WTC11 (cell line): ENCODE measurements around the gene NCF2. TPM values are rescaled to one million over a fixed set of nuclear protein-coding genes. Genes with fewer than 3 reads are reported as not detected.

ENCODE experiments used
- ATAC-seq: fragments of 200-7000 bp; cut with Tn5 transposase; 2 replicates; pipeline ENCODE4 v1.10.0; 2021; ENCODE audit warnings: mild to moderate bottlenecking, moderate library complexity
- CTCF ChIA-PET: fragments of 300-600 bp; sonication (Branson Sonifier 250); formaldehyde crosslinking; loops from one replicate; lab custom pipeline; 2021; ENCODE audit warnings: antibody characterized with exemption; lab: Charles Lee
- POLR2A ChIA-PET: fragments of 350-600 bp; sonication (Branson Sonifier 250); formaldehyde crosslinking; loops from one replicate; lab custom pipeline; 2021; ENCODE audit warnings: antibody characterized with exemption; lab: Charles Lee
- DNase-seq: peaks from one replicate; pipeline ENCODE4 v3.0.0; 2021; ENCODE audit warnings: low spot score
- H3K27ac Mint-ChIP-seq: 2 replicates; pipeline ENCODE4 v1.8.0; 2021; ENCODE audit warnings: mixed read lengths
- H3K27me3 Mint-ChIP-seq: 2 replicates; pipeline ENCODE4 v1.8.0; 2021; ENCODE audit warnings: low read depth, mild to moderate bottlenecking, moderate library complexity, mixed read lengths
- H3K36me3 Mint-ChIP-seq: 2 replicates; pipeline ENCODE4 v1.8.0; 2021; ENCODE audit warnings: mixed read lengths
- H3K4me1 Mint-ChIP-seq: 2 replicates; pipeline ENCODE4 v1.8.0; 2022; ENCODE audit warnings: mixed read lengths
- H3K4me3 Mint-ChIP-seq: 2 replicates; pipeline ENCODE4 v1.8.0; 2021; ENCODE audit warnings: mild to moderate bottlenecking, moderate library complexity, mixed read lengths
- H3K9me3 Mint-ChIP-seq: 2 replicates; pipeline ENCODE4 v1.8.0; 2021; ENCODE audit warnings: mixed read lengths
- ATF1 ChIP-seq: sonication (generic); formaldehyde crosslinking; IDR thresholded peaks from 2 replicates; pipeline ENCODE4 v1.8.1; 2023; ENCODE audit warnings: mild to moderate bottlenecking, moderate library complexity, missing genetic modification reagents
- E2F1 ChIP-seq: sonication (generic); formaldehyde crosslinking; IDR thresholded peaks from 2 replicates; pipeline ENCODE4 v1.8.0; 2022; ENCODE audit warnings: mild to moderate bottlenecking, missing genetic modification reagents
- ELF4 ChIP-seq: sonication (generic); formaldehyde crosslinking; IDR thresholded peaks from 2 replicates; pipeline ENCODE4 v1.8.1; 2022; ENCODE audit warnings: low read depth, mild to moderate bottlenecking, moderate library complexity, missing genetic modification reagents
- IRF2 ChIP-seq: sonication (generic); formaldehyde crosslinking; IDR thresholded peaks from 2 replicates; pipeline ENCODE4 v1.8.0; 2022; ENCODE audit warnings: low read depth, missing genetic modification reagents, borderline replicate concordance
- JAZF1 ChIP-seq: fragments of 250-450 bp; sonication (Bioruptor Pico); IDR thresholded peaks from 2 replicates; pipeline ENCODE4 v1.9.0; 2021; ENCODE audit warnings: moderate library complexity, mild to moderate bottlenecking, inconsistent platforms
- MYBL2 ChIP-seq: sonication (generic); formaldehyde crosslinking; IDR thresholded peaks from 2 replicates; pipeline ENCODE4 v1.8.1; 2023; ENCODE audit warnings: mild to moderate bottlenecking, moderate library complexity, missing genetic modification reagents
- NFE2L1 ChIP-seq: sonication (generic); formaldehyde crosslinking; IDR thresholded peaks from 2 replicates; pipeline ENCODE4 v1.8.1; 2023; ENCODE audit warnings: missing genetic modification reagents
- NFYB ChIP-seq: sonication (generic); formaldehyde crosslinking; conservative IDR thresholded peaks from 2 replicates; pipeline ENCODE4 v1.8.0; 2022; ENCODE audit warnings: low read depth, missing genetic modification reagents
- PREB ChIP-seq: sonication (generic); formaldehyde crosslinking; IDR thresholded peaks from 2 replicates; pipeline ENCODE4 v1.8.1; 2022; ENCODE audit warnings: mild to moderate bottlenecking, missing genetic modification reagents, moderate library complexity, borderline replicate concordance
- RORB ChIP-seq: fragments of 250-450 bp; sonication (Bioruptor Pico); IDR thresholded peaks from 2 replicates; pipeline ENCODE4 v1.9.0; 2021; ENCODE audit warnings: mild to moderate bottlenecking
- TEAD4 ChIP-seq: sonication (generic); formaldehyde crosslinking; IDR thresholded peaks from 2 replicates; pipeline ENCODE4 v1.8.0; 2022; ENCODE audit warnings: mild to moderate bottlenecking, missing genetic modification reagents
- USF2 ChIP-seq: sonication (generic); formaldehyde crosslinking; IDR thresholded peaks from 2 replicates; pipeline ENCODE4 v1.8.1; 2023; ENCODE audit warnings: mild to moderate bottlenecking, missing genetic modification reagents, moderate library complexity
- ZBTB21 ChIP-seq: sonication (generic); formaldehyde crosslinking; IDR thresholded peaks from 2 replicates; pipeline ENCODE4 v1.8.1; 2023; ENCODE audit warnings: mild to moderate bottlenecking, missing genetic modification reagents, borderline replicate concordance
- ZBTB43 ChIP-seq: sonication (generic); formaldehyde crosslinking; IDR thresholded peaks from 2 replicates; pipeline ENCODE4 v1.8.1; 2023; ENCODE audit warnings: mild to moderate bottlenecking, missing genetic modification reagents
- ZMAT4 ChIP-seq: fragments of 250-450 bp; sonication (Bioruptor Pico); IDR thresholded peaks from 2 replicates; pipeline ENCODE4 v1.9.0; 2021; ENCODE audit warnings: mild to moderate bottlenecking
- ZNF219 ChIP-seq: sonication (generic); formaldehyde crosslinking; IDR thresholded peaks from 2 replicates; pipeline ENCODE4 v1.8.0; 2023; ENCODE audit warnings: missing genetic modification reagents, mild to moderate bottlenecking, borderline replicate concordance
- ZNF317 ChIP-seq: sonication (generic); formaldehyde crosslinking; IDR thresholded peaks from 2 replicates; pipeline ENCODE4 v1.8.1; 2023; ENCODE audit warnings: low read depth, mild to moderate bottlenecking, moderate library complexity, missing genetic modification reagents, borderline replicate concordance
- ZNF396 ChIP-seq: fragments of 250-450 bp; sonication (Bioruptor Pico); IDR thresholded peaks from 2 replicates; pipeline ENCODE4 v1.8.0; 2021; ENCODE audit warnings: mild to moderate bottlenecking, moderate library complexity, borderline replicate concordance
- ZNF416 ChIP-seq: fragments of 250-450 bp; sonication (Bioruptor Pico); IDR thresholded peaks from 2 replicates; pipeline ENCODE4 v1.9.0; 2021; ENCODE audit warnings: mild to moderate bottlenecking, inconsistent platforms
- ZNF423 ChIP-seq: fragments of 250-450 bp; sonication (Bioruptor Pico); IDR thresholded peaks from 2 replicates; pipeline ENCODE4 v2.1.2; 2022; ENCODE audit warnings: mild to moderate bottlenecking, moderate library complexity
- ZNF512 ChIP-seq: sonication (generic); formaldehyde crosslinking; IDR thresholded peaks from 2 replicates; pipeline ENCODE4 v1.8.1; 2022; ENCODE audit warnings: missing genetic modification reagents, borderline replicate concordance
- ZNF671 ChIP-seq: fragments of 250-450 bp; sonication (Bioruptor Pico); IDR thresholded peaks from 2 replicates; pipeline ENCODE4 v1.8.0; 2021; ENCODE audit warnings: mild to moderate bottlenecking
- ZSCAN18 ChIP-seq: fragments of 250-450 bp; sonication (Bioruptor Pico); IDR thresholded peaks from 2 replicates; pipeline ENCODE4 v2.1.2; 2022; ENCODE audit warnings: mild to moderate bottlenecking, moderate library complexity
- total RNA-seq: library from RNA; stranded (reverse); gene quantifications from 3 replicates; pipeline ENCODE4 v1.2.3, GENCODE V29; 2021

The NCF2 gene
- total RNA-seq, 1 experiment from 2014 or later: 0.52 TPM

GRCh38 chr1:183607322-183607980 is 17.2 kb upstream of the NCF2 start:
- Mint-ChIP-seq H3K4me1 (no peaks in the 10 kb centered on the region), H3K9me3 (peaks cover 4% of the 10 kb centered on the region), H3K4me3 (no peak overlapping the region), H3K36me3 (no peaks in the 10 kb centered on the region), H3K27me3 (no peaks in the 10 kb centered on the region; the same call in 1 of the 2 replicates), H3K27ac (no peak overlapping the region)
- ATAC-seq (no peak), DNase-seq (no peak)
- ChIA-PET CTCF (interaction anchor here (0.9 kb wide), 1 partner anchor 373 kb away, joined by 3 read pairs; no protein-coding TSS in a partner anchor), POLR2A (no interaction called here)
- TF ChIP-seq ZBTB43 (CRISPR knock-in tag) (no peak), ZMAT4 (CRISPR knock-in tag) (no peak), ZNF317 (CRISPR knock-in tag) (no peak), JAZF1 (no peak), ZNF423 (no peak), MYBL2 (no peak), RORB (CRISPR knock-in tag) (no peak), ZNF396 (CRISPR knock-in tag) (no peak), PREB (CRISPR knock-in tag) (no peak), ELF4 (CRISPR knock-in tag) (no peak), ZNF219 (CRISPR knock-in tag) (no peak), ZBTB21 (CRISPR knock-in tag) (no peak), ZNF416 (CRISPR knock-in tag) (no peak), ATF1 (CRISPR knock-in tag) (no peak), E2F1 (CRISPR knock-in tag) (no peak), NFYB (CRISPR knock-in tag) (no peak), IRF2 (CRISPR knock-in tag) (no peak), ZSCAN18 (CRISPR knock-in tag) (no peak)

GRCh38 chr1:183605904-183606303 is 15.6 kb upstream of the NCF2 start:
- H3K4me3 Mint-ChIP-seq: no peak overlapping the region
- ATAC-seq (no peak), DNase-seq (no peak)
- no peaks in the 10 kb centered on the region for H3K9me3 Mint-ChIP-seq
- H3K36me3 Mint-ChIP-seq: no peaks in the 10 kb centered on the region
- H3K27ac Mint-ChIP-seq: no peak overlapping the region
- POLR2A ChIA-PET: no interaction called here
- no peaks in the 10 kb centered on the region for H3K4me1 Mint-ChIP-seq
- CTCF ChIA-PET: interaction anchor here (0.8 kb wide), 1 partner anchor 300 kb away, joined by 3 read pairs; no protein-coding TSS in a partner anchor
- no peaks in the 10 kb centered on the region; the same call in 1 of the 2 replicates for H3K27me3 Mint-ChIP-seq
- TF ChIP-seq ZNF671 (CRISPR knock-in tag): no peak
- TF ChIP-seq ZBTB21 (CRISPR knock-in tag): no peak
- TF ChIP-seq ZNF423: no peak
- TF ChIP-seq TEAD4 (CRISPR knock-in tag): no peak
- TF ChIP-seq NFE2L1 (CRISPR knock-in tag): no peak
- no peak for TF ChIP-seq ZNF512
- TF ChIP-seq USF2: no peak
